ENCODE data around the gene GET3.

DNA sequence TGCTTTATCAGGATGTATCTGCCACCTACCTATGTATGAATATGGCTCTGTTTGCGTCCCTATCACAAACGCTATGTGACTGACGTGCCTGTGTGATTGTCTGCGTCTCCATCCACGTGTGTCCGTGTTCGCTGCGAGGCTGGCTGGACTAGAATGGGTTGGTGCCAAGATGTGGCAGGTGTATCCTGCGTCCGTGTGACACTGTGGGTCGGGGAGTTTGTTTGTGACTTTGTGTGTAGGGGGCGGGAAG is 44.8 kb downstream of the GET3 start:
- TF ChIP-seq POLR2AphosphoS5 (IDR thresholded peaks at IDR 0.05; ENCODE audit: low read depth, low read length) = no peak
- no peak for TF ChIP-seq SPI1 (IDR thresholded peaks at IDR 0.05; ENCODE audit: low read depth, low read length)
- 0 out of 2 replicates have a peak, but pooled peaks have one; percentile 23 for TF ChIP-seq POLR2A (IDR thresholded peaks at IDR 0.05; ENCODE audit: low read depth, low read length)
